ENCODE measurements around the gene NANOS3. TPM values are rescaled to one million over a fixed set of nuclear protein-coding genes. Genes with fewer than 3 reads are reported as not detected.

Gene NANOS3
- total RNA-seq, 1 donor from 2014 or later = 10.5 TPM

- no peak for DNase-seq (ENCODE audit: low spot score, unreplicated experiment)
- H3K9me3 Mint-ChIP-seq (ENCODE audit: low read depth) = no peaks in the 10 kb centered on the region
- no peak overlapping the region for H3K4me3 Mint-ChIP-seq (ENCODE audit: low read depth)
- no peaks in the 10 kb centered on the region for H3K27me3 Mint-ChIP-seq
- no peaks in the 10 kb centered on the region for H3K36me3 Mint-ChIP-seq (ENCODE audit: insufficient read depth)
- no peaks in the 10 kb centered on the region for H3K4me1 Mint-ChIP-seq (ENCODE audit: low read depth)
- no peak for TF ChIP-seq CTCF (IDR thresholded peaks at IDR 0.05; ENCODE audit: unreplicated experiment)
- H3K27ac Mint-ChIP-seq = no peak overlapping the region
Measured at GRCh38 chr19:13899393-13899792, 22.5 kb downstream of the NANOS3 start.

- Mint-ChIP-seq H3K4me3 (ENCODE audit: low read depth) (no peak overlapping the region), H3K27ac (no peak overlapping the region), H3K27me3 (peaks cover 3% of the 10 kb centered on the region), H3K36me3 (ENCODE audit: insufficient read depth) (no peaks in the 10 kb centered on the region), H3K4me1 (ENCODE audit: low read depth) (no peaks in the 10 kb centered on the region), H3K9me3 (ENCODE audit: low read depth) (no peaks in the 10 kb centered on the region)
- no peak for DNase-seq (ENCODE audit: low spot score, unreplicated experiment)
- no peak for TF ChIP-seq CTCF (IDR thresholded peaks at IDR 0.05; ENCODE audit: unreplicated experiment)
Measured at GRCh38 chr19:13899912-13900584, 23.1 kb downstream of the NANOS3 start.

GRCh38 chr19:13902993-13903555, 26.1 kb downstream of the NANOS3 start:
- Mint-ChIP-seq H3K4me3 (ENCODE audit: low read depth) (no peak overlapping the region), H3K27me3 (peaks cover 3% of the 10 kb centered on the region), H3K27ac (no peak overlapping the region), H3K9me3 (ENCODE audit: low read depth) (no peaks in the 10 kb centered on the region), H3K4me1 (ENCODE audit: low read depth) (peaks cover 5% of the 10 kb centered on the region), H3K36me3 (ENCODE audit: insufficient read depth) (no peaks in the 10 kb centered on the region)
- DNase-seq (ENCODE audit: low spot score, unreplicated experiment) = no peak
- TF ChIP-seq CTCF (IDR thresholded peaks at IDR 0.05; ENCODE audit: unreplicated experiment) = no peak

- peak; percentile 88 for DNase-seq (ENCODE audit: low spot score, unreplicated experiment)
- Mint-ChIP-seq H3K9me3 (ENCODE audit: low read depth) (no peaks in the 10 kb centered on the region), H3K27me3 (peaks cover 3% of the 10 kb centered on the region), H3K4me3 (ENCODE audit: low read depth) (peak within 1 kb of the TSS; percentile 84), H3K4me1 (ENCODE audit: low read depth) (peaks cover 5% of the 10 kb centered on the region), H3K36me3 (ENCODE audit: insufficient read depth) (peaks cover 7% of the 10 kb centered on the region), H3K27ac (peak within 1 kb of the TSS; percentile 62)
- peak; percentile 20 for TF ChIP-seq CTCF (IDR thresholded peaks at IDR 0.05; ENCODE audit: unreplicated experiment)
Measured at GRCh38 chr19:13905634-13906520, 28.9 kb downstream of the NANOS3 start, which contains the start of the genes BRME1 and CC2D1A. Gene BRME1, minus strand, starts transcription at chr19:13906117. Its CDS starts 1,225 bp downstream, at chr19:13904892. Gene CC2D1A, plus strand, starts transcription at chr19:13906201. Its CDS starts 241 bp downstream, at chr19:13906442.

- Mint-ChIP-seq H3K4me1 (ENCODE audit: low read depth) (peaks cover 5% of the 10 kb centered on the region), H3K9me3 (ENCODE audit: low read depth) (no peaks in the 10 kb centered on the region), H3K27me3 (peaks cover 3% of the 10 kb centered on the region), H3K36me3 (ENCODE audit: insufficient read depth) (peaks cover 8% of the 10 kb centered on the region), H3K4me3 (ENCODE audit: low read depth) (peak overlapping the region; percentile 84), H3K27ac (peak overlapping the region; percentile 31)
- TF ChIP-seq CTCF (IDR thresholded peaks at IDR 0.05; ENCODE audit: unreplicated experiment) = no peak
- DNase-seq (ENCODE audit: low spot score, unreplicated experiment) = no peak
Measured at GRCh38 chr19:13906521-13906904, 29.6 kb downstream of the NANOS3 start.

All from progenitor cell of endocrine pancreas (in vitro differentiated cells).